HG02938 (cell line): ENCODE measurements around the gene SDK1.
"Not testable (repeated sequence)": the region's sequence is repeated elsewhere in the genome, so short reads cannot be mapped to it uniquely, and the experiment has no call there.

Source experiments
- ATAC-seq: cut with Tn5 transposase; IDR thresholded peaks from one replicate; pipeline ENCODE4 v1.9.1; 2021; ENCODE audit warnings: mild to moderate bottlenecking, moderate library complexity; ENCODE audit not compliant: unreplicated experiment

SDK1 gene

DNA sequence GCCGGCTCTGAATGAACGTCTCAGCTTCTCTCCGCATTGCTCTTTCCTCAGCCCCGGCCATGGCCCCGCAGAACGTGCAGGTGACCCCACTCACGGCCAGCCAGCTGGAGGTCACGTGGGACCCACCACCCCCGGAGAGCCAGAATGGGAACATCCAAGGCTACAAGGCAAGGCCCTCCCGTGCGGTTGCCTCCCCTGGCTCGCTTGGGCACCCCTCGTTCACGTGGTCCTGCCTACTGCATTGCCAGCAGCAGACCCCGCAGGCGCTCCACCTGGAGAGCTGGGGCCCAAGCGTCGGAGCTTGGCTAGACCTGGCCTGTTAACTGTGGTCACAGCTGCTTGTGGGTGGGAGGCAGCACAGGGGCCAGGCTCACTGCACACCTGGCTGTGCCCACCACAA is 904.8 kb downstream of the SDK1 start:
- ATAC-seq: no peak

DNA sequence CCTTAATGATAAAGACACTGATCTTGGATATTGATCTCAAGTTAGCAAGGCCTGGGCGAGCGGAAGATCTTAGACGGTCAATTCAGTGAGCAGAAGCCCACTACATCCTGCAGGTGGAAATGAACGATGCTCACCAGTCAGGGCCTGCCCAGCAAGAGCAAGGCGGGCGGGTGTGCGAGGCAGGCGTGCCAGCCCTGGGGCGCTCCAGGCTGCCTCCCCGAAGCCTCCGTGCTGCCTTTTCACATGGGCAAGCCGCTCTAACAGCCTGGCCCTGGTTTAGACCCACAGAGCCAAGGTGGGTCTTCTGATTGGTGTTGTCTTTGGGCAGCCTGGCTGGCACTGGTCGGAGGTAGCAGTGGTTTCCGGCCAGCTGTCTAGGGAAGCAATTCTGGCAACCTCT is 906.0 kb downstream of the SDK1 start:
- no peak for ATAC-seq

GRCh38 chr7:4208086-4208485 is 907.0 kb downstream of the SDK1 start:
- ATAC-seq: no peak

DNA sequence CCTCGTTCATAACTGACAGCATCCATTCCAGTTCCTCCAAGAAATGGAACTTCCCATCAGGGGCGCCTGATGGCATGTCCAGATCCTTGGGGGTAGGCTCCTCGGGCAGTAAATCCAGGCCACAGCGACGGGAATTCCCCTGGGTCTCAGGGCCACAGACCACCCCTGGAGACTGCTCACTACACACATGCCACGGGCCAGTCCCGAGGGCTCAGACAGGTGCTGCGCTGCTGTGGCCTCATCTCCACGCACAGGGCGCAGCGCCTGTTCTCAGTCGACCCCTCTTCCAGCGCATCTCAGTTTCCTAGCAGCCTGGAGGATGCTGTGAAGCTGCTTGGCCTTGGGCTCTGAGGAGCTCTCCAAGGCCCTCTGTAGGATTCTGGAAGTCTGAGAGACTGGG is 907.5 kb downstream of the SDK1 start:
- no peak for ATAC-seq

DNA sequence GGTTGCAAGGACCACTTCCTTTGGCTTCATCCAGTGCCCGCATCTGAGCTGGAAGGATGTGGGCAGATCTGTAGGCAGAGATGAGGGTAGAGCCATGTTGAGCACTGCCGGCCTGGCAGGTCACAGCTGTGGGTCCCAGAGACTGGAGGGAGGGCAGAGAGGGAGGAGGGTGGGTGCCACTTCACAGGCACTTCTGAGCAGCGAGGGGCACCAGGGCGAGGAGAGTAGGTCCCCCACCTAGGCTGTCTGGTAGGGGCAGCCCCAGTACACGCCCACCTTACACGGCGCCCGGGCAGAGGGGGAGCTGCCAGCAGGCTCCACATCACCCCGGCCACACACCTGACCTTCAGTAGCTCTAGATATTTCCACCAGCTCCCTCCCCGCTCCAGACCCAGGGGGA is 908.1 kb downstream of the SDK1 start:
- no peak for ATAC-seq

DNA sequence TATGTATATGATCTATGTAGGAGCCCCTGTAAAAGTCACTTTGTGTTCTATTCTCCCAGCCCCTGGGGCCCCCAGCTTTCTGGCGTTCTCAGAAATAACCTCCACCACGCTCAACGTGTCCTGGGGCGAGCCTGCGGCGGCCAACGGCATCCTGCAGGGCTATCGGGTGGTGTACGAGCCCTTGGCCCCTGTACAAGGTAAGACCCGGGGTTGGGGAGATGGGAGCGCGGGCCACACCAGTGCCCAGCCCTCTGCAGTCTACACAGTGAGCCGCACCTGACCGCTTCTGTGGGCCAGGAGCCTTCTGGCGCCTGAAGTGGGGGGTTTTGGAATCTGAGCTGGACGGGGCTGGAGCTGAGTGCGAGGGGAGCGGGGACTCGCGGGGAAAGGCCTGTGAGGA is 908.9 kb downstream of the SDK1 start:
- no peak for ATAC-seq

DNA sequence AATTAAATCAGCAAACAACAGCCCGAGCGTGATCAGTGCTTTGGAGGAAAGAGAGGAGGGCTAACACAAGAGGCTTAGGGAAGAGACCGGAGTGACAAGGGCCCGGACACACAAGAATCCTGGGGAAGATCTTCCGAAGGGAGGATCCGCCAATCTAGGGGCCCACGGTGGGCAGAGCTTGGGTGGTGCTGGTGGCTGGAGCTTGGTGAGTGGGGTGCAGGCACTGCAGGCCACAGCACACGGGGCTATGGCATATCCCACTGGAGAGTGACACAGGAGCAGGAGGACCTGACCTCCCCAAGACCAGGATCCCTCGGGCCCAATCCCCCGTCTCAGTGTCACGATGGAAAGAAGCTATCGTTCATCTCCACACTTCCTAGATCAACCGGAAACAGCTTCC is 909.8 kb downstream of the SDK1 start:
- ATAC-seq: no peak

DNA sequence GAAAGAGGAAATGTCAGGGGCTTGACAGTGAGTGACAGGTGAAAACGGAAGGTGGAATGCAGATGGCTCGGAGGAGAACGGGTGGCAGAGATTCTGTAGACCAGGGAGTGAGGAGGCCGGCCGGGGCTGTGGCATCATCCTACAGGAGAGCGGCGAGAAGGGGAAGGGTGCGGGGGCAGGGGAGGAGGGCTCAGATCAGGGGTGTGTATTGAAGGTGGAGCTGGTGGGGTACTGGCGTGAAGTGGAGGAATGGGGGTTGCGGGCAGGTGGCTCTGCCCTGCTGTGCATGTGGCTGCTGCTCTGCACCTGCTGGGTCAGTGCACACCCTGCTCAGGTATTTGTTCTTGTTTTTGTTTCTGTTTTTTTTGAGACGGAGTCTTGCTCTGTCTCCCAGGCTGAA is 910.2 kb downstream of the SDK1 start:
- ATAC-seq: no peak

DNA sequence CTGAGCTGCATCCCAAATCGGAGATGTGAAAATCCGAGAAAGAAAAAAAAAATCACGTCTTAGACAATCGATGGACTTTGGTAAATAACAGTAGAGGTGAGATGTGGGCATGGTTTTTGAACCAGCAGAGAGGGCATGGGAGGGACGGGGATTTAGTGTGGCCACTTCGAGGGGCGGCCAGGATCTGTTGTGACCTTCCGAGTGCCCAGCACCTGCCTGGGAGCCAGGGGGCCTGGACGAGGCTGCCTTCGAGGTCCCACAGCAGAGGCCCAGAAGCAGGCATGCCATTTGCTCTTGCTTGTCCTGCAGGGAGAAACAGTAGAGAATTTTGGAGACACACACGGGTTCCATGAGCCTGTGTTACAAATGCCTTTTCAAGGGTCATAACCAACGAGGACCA is 911.3 kb downstream of the SDK1 start:
- no peak for ATAC-seq

- ATAC-seq: no peak
Measured at GRCh38 chr7:4214291-4215155, 913.5 kb downstream of the SDK1 start.

DNA sequence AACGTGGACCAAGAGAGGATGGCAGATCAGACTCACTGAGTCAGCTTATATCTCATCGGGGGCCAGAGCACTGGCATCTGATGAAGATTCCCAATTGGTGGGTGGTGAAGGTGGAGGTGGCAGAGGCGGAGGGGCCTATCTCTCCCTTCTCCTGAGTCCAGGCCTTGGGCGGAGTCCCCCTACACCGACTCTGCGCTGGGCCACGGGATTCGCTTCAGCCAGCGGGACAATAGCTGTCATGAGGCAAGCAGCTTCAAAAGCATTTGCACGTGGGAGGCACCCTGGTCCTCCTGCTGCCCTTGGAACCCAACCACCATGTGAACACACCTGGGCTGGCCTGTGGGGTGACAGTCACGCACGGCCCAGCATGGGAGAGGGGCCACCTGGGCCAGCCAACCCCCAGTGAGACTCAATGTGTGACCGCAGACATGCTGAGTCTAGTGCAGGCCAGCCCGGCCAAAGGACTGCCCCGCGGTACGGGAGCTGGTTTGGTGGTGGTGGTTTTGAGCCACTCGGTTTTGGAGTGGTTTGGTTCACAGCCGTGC is 914.2 kb downstream of the SDK1 start:
- ATAC-seq: no peak

DNA sequence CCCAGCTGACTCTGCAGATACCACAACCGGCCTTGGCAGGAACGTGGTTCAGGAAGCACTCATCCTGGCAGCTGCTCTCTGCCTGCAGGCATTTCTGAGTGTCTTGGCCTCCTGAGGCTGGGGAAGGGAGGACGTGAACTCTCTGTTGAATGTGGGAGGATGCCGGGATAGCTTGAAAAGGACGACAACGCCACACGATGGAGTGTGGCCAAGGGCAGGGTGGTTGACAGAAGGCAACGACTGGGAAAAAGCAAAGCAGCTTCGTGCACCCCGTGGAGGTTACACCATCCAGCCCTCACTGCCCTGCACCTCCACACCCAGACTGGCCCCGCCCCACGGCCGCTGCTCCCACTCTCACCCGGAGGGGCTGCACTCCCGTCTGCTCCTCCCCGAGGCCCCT is 915.0 kb downstream of the SDK1 start:
- ATAC-seq: no peak

DNA sequence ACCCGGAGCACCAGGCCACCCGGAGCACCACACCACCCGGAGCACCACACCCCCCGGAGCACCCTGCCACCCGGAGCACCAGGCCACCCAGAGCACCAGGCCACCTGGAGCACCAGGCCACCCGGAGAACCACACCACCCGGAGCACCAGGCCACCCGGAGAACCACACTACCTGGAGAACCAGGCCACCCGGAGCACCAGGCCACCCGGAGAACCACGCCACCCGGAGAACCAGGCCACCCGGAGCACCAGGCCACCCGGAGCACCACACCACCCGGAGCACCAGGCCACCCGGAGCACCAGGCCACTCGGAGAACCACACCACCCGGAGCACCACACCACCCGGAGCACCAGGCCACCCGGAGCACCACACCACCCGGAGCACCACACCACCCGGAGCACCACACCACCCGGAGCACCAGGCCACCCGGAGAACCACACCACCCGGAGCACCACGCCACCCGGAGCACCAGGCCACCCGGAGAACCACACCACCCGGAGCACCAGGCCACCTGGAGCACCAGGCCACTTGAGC is 916.1 kb downstream of the SDK1 start:
- ATAC-seq: not testable (repeated sequence)

- ATAC-seq: no peak
Measured at GRCh38 chr7:4218481-4218880, 917.4 kb downstream of the SDK1 start.

DNA sequence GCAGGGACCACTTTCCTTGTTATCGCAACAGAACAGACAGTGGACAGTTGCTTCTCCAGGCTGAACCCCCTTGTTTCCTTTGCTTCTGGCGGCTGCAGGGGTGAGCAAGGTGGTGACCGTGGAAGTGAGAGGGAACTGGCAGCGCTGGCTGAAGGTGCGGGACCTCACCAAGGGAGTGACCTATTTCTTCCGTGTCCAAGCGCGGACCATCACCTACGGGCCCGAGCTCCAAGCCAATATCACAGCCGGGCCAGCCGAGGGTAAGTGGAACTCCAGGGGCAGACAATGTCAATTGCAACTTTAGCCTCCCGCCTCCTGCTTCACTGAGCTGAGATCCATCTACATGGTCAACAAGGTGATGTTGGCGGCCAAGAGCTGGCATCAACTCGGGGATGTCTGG is 919.0 kb downstream of the SDK1 start:
- ATAC-seq: no peak

- no peak for ATAC-seq
Measured at GRCh38 chr7:4221043-4221442, 920.0 kb downstream of the SDK1 start.

- ATAC-seq: no peak
Measured at GRCh38 chr7:4222676-4223075, 921.6 kb downstream of the SDK1 start.

DNA sequence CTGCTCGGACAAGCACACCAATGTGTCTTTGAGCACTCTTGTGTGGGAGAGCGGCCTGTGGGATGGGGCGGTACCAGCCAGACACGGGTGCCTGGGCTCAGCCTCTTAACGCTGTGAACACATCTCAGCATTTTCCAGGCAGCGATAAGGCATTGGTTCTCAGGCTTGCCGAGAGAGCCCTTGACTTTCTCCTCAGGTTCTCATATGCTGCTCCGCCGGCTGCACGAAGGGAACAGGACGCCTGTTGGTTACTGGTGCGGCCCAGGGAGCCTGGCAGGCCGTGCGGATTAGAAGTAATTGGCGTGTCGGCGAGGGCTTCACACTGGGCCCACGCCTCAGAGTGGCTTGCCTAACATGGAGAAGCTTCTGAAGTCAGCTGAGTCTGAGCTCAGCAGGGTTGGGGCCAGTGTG is 924.3 kb downstream of the SDK1 start:
- no peak for ATAC-seq

DNA sequence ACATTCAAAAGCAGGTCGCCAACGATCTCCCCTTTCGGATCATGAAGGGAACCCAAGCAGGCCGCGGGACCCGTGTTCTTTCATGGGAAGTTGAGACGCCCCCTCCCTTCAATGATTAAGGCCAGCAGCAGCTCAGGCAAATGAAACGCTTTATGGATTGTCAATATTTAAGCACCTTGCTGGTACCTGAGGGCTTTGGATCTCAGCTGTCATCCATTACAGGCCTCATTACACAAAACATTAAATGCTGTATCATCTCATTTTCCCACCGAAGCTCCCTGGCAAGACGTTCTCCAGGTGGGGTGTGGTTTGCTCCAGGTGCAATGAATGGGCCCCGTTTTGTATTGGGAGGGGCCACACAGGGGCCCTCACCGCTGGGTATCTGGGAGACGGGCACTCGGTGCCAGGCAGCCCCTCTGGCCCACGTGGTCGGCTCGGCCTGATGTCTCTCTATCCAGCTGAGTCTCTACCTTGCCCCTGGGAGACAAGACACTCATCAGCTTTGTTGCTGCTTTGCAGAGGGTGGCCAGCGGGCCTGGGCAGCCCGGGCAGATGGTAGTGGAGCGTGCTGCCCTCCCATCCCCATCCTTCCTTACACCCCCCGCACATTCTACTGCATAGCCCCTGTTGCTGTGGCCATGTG is 925.0 kb downstream of the SDK1 start:
- no peak for ATAC-seq

GRCh38 chr7:4226524-4226882 is 925.5 kb downstream of the SDK1 start:
- ATAC-seq: no peak

DNA sequence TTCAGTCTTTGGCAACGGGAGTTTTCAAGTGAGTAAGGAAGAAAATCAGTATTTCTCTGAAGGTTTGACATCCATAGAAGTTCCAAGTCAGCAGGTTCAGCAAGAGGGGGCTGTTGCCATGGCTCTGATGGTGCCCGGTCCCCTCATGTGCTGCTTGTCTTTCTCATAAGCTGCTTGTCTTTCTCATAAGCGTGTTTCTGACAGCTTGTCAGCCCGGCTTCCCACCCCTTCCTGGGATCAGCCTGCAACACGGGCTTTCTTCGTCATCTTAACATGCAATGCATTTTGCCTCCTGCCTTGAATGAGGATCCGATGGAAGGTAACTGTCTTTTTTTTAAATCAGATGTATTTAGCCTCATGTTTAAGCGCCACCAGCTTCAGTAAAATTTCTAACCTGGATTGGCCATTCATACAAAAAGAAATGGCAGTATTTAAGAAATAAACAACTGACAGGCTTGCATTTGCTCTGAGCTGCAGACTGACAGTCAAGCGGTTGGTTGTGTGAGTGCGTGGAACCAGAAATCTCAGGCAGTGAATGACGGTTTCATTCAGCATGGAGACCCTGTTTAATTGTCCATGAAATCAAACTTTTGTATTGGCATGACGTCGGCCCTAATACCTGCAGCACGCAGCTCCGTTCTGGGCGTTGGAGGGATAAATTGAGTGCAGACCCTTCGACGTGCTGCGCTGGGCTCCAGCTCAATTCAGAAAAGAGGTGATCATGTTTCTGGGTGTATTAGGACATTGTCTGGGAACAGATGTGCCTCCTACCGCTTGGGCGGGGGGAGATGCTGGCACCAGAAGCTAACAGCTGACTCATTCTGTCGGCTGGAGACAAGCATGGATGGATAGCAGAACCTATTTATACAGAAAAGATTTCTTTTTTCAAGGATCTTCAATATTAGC is 926.3 kb downstream of the SDK1 start:
- no peak for ATAC-seq
